ENCODE data around the gene KCNQ1.

Gene KCNQ1

GRCh38 chr11:2831781-2832532 lies 387.1 kb downstream of the KCNQ1 start:
- no peak for DNase-seq (ENCODE audit: low read depth in 1 of 2, low spot score in 1 of 2)

DNA sequence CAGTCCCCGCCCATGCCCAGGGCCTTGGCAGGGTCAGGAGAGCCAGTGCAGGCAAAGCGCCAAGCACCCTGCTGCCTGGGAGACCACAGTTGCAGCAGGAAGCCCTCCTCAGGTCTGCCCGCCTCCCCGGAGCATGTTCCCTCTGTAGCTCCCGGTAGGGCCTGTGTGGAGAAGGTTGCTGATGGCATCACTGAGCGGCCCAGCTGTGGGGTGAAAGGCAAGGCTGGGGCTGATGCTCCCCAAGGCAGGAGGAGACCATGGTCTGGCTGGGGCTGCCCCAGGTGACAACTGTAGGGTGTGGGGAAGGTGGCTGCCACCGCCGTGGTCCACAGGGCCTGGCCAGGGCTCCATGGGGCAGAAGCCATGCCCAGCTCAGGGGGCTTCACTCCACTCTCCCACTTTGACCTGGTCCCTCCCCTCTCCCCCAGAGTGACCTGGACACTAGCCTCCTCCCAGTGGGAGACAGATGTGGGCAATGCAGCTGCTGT lies 387.8 kb downstream of the KCNQ1 start:
- no peak for DNase-seq (ENCODE audit: low read depth in 1 of 2, low spot score in 1 of 2)

DNA sequence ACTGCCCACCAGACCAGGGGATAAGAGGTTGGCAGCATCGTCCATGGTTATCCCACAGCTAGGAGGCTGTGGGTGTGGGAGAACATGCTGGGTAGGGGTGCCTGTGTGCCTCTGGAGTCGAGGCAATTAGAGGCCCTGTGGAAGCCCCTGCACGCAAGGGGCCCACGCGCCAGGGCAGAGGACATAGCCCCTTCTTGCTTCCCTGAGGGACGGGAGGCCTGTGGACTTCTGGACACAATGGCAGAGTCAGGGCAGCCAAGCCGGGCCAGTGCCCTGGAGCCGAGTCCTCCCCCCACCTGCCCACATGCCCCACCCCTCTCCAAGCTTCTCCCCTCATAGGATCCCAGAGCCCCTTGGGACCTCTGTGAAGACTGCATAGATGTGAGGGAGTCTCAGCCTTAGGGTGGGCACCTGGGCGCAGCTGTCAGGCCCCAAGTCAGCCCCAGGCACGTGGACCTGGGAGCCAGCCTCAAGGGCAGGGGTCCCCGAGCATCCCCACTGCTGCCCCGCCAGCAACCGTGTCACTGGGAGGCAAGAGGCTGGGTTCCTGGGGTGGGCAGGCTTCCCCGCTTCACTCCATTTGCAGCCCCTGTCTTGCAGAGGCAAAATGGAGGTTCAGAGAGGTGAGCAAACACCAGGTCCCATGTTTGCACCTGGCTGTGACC lies 388.4 kb downstream of the KCNQ1 start:
- no peak for DNase-seq (ENCODE audit: low read depth in 1 of 2, low spot score in 1 of 2)

DNA sequence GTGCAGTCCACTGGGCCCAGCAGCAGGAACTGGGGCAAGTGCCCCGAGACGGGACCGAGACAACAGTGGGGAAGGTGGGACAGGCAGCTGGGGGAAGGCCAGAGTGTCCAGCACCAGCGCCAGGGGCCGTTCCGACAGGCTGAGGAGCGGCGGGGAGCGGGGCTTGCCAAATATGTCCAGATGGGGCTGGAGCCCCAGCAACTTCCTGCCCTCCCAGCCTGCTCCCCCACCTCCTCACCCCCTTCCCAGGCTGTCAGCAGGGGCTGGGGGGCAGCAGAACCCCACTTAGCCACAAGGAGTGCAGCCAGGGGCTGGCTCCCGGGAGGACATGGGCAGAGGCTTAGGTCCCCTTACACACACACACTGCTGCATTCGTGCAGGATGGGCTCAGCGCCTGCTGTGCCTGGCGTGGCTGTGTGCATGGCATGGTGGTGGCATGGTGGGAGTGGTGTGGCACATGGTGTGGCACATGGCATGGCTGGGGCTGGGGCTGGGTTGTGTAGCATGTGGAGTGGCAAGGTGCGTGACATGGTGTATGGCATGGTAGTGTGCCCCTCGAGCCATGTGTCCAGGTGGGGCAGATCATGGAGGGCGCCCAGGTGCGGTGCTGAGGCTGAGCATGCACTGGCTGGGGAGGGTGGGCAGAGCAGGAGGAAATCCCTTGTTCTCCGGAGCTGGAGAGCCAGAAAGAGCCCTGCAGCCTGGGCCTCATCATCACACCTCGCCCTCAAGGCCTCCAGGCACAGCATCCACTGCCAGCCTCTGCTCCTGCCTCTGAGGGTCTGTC lies 389.1 kb downstream of the KCNQ1 start:
- DNase-seq (ENCODE audit: low read depth in 1 of 2, low spot score in 1 of 2) = no peak

DNA sequence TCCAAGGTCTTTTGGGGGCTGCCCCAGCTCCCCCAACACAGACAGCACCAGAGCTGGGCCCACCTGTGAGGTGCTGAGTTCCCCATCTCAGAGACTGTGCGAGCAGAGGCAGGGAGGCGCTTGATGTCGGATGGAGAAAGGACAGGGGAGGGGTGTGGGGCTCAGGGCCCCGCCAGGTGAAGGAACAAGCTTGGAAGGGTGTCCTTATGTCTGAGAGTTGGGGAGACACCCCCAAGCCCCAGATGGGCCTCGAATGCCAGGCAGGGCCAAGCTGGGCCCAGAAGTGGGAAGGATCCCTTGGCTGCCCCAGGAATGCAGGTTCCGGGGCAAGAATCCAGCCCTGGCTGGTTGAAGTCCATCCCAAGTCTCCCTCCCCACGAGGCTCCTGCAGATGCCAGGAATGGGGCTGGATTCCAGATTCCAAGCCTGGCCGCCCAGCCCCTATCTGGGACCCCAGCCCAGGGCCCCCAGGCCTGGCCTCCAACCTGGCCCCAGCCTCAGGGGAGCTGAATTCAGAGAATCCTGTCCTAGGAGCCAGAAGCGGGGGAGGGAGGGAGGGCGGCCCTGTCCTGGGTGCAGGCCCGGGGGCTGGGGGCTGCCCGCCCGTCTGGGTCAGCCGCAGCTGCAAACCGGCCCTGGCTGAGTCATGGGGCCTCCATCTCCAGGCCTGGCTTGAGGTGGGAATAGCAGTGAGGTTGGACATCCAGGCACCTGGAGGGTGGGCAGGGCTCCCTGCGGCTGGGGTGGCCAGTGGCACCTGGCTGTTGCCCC lies 389.9 kb downstream of the KCNQ1 start:
- no peak for DNase-seq (ENCODE audit: low read depth in 1 of 2, low spot score in 1 of 2)

DNA sequence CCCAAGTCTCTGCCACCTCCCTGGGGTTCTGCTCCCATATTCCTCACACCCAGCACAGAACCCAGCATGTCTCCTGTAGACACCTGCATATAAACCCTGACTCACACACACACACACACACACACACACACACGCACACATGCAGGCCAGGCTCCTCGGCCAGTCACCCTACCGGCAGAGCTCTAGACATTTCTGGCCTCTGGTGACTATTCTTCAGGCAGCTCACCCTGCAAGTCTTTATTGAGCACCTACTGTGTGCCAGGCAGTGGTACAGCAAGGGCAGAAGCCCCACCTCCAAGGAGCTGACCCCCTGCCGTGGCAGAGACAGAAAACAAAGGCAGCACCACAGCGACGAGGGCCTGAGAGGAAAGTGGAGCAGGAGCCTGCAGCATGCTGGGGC lies 390.5 kb downstream of the KCNQ1 start:
- no peak for DNase-seq (ENCODE audit: low read depth in 1 of 2, low spot score in 1 of 2)

GRCh38 chr11:2835751-2836150 lies 390.9 kb downstream of the KCNQ1 start:
- DNase-seq (ENCODE audit: low read depth in 1 of 2, low spot score in 1 of 2) = no peak

GRCh38 chr11:2836315-2837095 lies 391.7 kb downstream of the KCNQ1 start:
- DNase-seq (ENCODE audit: low read depth in 1 of 2, low spot score in 1 of 2) = no peak

DNA sequence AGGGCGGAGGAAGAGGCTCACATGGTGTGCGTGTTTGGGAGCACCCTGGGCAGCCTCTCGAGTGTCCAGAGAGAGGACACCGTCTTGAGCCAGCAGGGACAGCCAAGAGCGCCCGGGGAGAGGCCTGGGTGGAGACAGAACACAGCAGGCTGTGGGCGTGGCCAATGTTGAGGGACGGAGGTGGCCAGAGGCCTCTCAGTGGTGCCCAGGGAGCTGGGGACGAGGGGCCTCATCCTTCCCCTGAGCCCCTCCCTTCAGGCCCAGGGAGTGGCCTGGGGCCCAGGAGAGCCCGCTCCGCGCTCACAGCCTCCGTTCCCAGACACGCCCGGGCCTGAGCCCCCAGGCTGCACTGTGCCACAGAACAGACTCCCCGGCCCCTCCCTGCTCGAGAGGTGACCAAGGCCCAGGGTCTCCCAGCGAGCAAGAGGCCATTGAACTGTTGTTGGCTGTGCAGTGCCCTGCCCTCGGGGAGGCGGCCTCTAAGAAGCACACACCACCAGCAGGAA lies 392.3 kb downstream of the KCNQ1 start:
- DNase-seq (ENCODE audit: low read depth in 1 of 2, low spot score in 1 of 2) = no peak

- no peak for DNase-seq (ENCODE audit: low read depth in 1 of 2, low spot score in 1 of 2)
These were observed 392.8 kb downstream of the KCNQ1 start for GRCh38 chr11:2837651-2838050.

- DNase-seq (ENCODE audit: low read depth in 1 of 2, low spot score in 1 of 2) = no peak
These were observed 393.3 kb downstream of the KCNQ1 start for GRCh38 chr11:2838091-2838490.

GRCh38 chr11:2838676-2839294 lies 394.0 kb downstream of the KCNQ1 start:
- DNase-seq (ENCODE audit: low read depth in 1 of 2, low spot score in 1 of 2) = no peak

GRCh38 chr11:2839395-2839943 lies 394.7 kb downstream of the KCNQ1 start:
- no peak for DNase-seq (ENCODE audit: low read depth in 1 of 2, low spot score in 1 of 2)

DNA sequence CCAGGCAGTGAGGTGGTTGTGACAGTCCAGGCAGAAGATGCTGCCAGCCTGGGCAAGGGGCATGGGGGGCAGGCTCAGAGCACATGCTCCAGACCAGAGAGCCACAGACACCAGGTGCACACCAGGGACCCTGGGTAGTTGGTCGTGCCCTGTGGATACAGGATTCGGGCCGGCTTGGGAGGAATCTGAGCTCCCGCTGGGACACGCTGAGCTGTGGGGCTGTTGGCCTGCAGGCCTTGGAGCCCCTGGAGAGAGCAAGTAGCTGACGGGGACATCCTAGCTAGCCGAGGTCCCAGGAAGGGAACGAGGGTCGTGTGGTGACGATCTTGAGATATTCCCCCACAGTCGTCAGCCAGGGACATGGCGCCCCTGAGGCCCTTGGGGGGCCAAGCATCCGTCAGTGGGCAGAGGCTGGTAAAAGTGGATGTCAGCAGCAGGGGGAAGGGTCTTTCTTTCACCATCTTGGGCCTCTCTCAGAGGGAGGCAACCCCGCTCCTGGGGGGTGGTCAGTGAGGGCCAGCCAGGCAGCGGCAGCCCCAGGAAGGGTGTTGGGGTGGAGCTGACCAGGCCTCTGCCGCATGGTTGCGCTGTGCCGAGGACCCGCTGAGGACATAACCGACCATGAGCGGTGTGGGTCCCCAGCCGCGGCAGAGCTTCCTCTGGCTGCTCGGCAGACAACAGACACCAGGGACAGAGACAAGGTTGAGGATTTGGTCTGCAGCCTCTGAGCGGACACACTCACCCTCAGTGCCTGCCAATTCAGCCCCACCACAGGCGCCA lies 396.8 kb downstream of the KCNQ1 start:
- DNase-seq (ENCODE audit: low read depth in 1 of 2, low spot score in 1 of 2) = no peak

GRCh38 chr11:2842876-2843275 lies 398.1 kb downstream of the KCNQ1 start:
- no peak for DNase-seq (ENCODE audit: low read depth in 1 of 2, low spot score in 1 of 2)

GRCh38 chr11:2843551-2843950 lies 398.7 kb downstream of the KCNQ1 start:
- no peak for DNase-seq (ENCODE audit: low read depth in 1 of 2, low spot score in 1 of 2)

GRCh38 chr11:2844116-2844842 lies 399.5 kb downstream of the KCNQ1 start:
- no peak for DNase-seq (ENCODE audit: low read depth in 1 of 2, low spot score in 1 of 2)

- no peak for DNase-seq (ENCODE audit: low read depth in 1 of 2, low spot score in 1 of 2)
These were observed 400.2 kb downstream of the KCNQ1 start for GRCh38 chr11:2844996-2845395.
